Measurements from ENCODE around the gene FAM186B.
A peak's percentile ranks its signal among the peaks of the same experiment; 100 is the strongest.
"Not testable (repeated sequence)": the region's sequence is repeated elsewhere in the genome, so short reads cannot be mapped to it uniquely, and the experiment has no call there.

Gene FAM186B

GRCh38 chr12:49635036-49635435 is 29.6 kb upstream of the FAM186B start:
- DNase-seq: no peak

GRCh38 chr12:49633703-49634345 is 28.4 kb upstream of the FAM186B start:
- DNase-seq: no peak

- no peak for DNase-seq
Measured at GRCh38 chr12:49632986-49633702, 27.7 kb upstream of the FAM186B start.

- DNase-seq: no peak
Measured at GRCh38 chr12:49632401-49632800, 27.0 kb upstream of the FAM186B start.

- DNase-seq: no peak
Measured at GRCh38 chr12:49631336-49631907, 26.0 kb upstream of the FAM186B start.

GRCh38 chr12:49627752-49628360 is 22.4 kb upstream of the FAM186B start:
- DNase-seq: no peak

- DNase-seq: no peak
Measured at GRCh38 chr12:49626836-49627235, 21.4 kb upstream of the FAM186B start.

- peak; percentile 25 for DNase-seq
Measured at GRCh38 chr12:49626169-49626835, 20.9 kb upstream of the FAM186B start.

- no peak for DNase-seq
Measured at GRCh38 chr12:49624921-49625577, 19.6 kb upstream of the FAM186B start.

- peak; percentile 79 for DNase-seq
Measured at GRCh38 chr12:49623142-49623904, 17.9 kb upstream of the FAM186B start, which contains the start of gene PRPF40B. PRPF40B (plus strand) TSS chr12:49623561; CDS start chr12:49623591, 30 bp downstream.

GRCh38 chr12:49622501-49623141 is 17.2 kb upstream of the FAM186B start:
- peak; percentile 17 for DNase-seq

- peak; percentile 26 for DNase-seq
Measured at GRCh38 chr12:49621651-49622500, 16.4 kb upstream of the FAM186B start.

- DNase-seq: no peak
Measured at GRCh38 chr12:49619286-49619685, 13.8 kb upstream of the FAM186B start.

GRCh38 chr12:49618576-49618975 is 13.1 kb upstream of the FAM186B start:
- DNase-seq: no peak

- DNase-seq: no peak
Measured at GRCh38 chr12:49616533-49617219, 11.2 kb upstream of the FAM186B start.

GRCh38 chr12:49615725-49616124 is 10.3 kb upstream of the FAM186B start:
- DNase-seq: no peak

- no peak for DNase-seq
Measured at GRCh38 chr12:49612210-49612609, 6.8 kb upstream of the FAM186B start.

- DNase-seq: not testable (repeated sequence)
Measured at GRCh38 chr12:49610785-49611184, 5.3 kb upstream of the FAM186B start.

- DNase-seq: no peak
Measured at GRCh38 chr12:49609875-49610154, 4.4 kb upstream of the FAM186B start.
